ENCODE results near the gene ALPK1. TPM values are rescaled to one million over a fixed set of nuclear protein-coding genes. Genes with fewer than 3 reads are reported as not detected.

The ALPK1 gene
- total and polyA plus RNA-seq, 4 donors = 2.8 to 14.0 (median 4.7) TPM

DNA sequence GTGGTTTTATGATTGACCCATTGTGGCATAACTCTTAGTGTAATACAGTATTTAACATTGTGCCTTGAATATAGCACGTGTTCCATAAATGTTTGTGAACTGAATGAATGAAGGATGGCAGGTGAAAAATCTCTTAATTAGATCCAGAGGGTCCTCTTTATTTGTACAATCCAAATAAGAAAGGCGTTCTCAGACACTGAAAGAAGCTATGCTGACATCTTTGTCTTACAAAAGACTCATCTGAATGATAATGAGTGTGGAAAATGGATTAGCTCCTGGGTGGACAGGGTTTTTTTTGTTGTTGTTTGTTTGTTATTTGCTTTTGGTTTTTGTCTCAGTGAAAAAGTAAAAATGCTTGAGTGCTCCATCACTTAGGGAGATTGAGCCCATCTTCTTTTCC is 156.2 kb downstream of the ALPK1 start (continued):
- TF ChIP-seq CTCF (IDR thresholded peaks at IDR 0.05; ENCODE audit: low read depth, low read length, missing input control) = no peak
- TF ChIP-seq FOXA2 (IDR thresholded peaks at IDR 0.05) = no peak
- TF ChIP-seq, protein P1, sequence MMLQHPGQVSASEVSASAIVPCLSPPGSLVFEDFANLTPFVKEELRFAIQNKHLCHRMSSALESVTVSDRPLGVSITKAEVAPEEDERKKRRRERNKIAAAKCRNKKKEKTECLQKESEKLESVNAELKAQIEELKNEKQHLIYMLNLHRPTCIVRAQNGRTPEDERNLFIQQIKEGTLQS (IDR thresholded peaks at IDR 0.05) = no peak

DNA sequence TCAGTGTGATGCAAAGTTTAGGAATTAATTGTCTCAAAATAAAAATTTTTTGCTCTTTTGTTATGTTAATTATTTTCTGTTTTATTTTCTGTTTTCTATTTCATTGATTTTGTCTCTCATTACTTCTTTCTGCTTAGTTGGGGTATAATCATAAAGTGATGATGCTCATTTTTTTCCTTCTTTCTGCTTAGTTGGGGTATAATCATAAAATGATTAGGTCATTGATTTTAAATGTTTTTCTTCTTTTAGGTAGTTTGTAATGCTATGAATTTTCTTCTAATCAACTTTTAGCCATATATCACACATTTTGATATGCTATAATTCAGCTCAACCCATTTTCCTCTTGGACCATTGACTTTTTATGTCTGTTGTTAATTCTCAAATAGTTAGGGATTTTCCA is 175.1 kb downstream of the ALPK1 start:
- TF ChIP-seq RAD21 (IDR thresholded peaks at IDR 0.05) = no peak
- TF ChIP-seq, protein P1 (IDR thresholded peaks at IDR 0.05) = no peak
- Histone ChIP-seq H3K4me1 (ENCODE audit: control insufficient read depth in 4 of 4, insufficient read depth in 4 of 4, low read length in 3 of 4) (no peaks in the 10 kb centered on the region), H3K36me3 (ENCODE audit: control insufficient read depth in 4 of 4, insufficient read depth in 3 of 4, low read depth in 1 of 4, low read length in 3 of 4) (no peaks in the 10 kb centered on the region), H3K27ac (ENCODE audit: low read depth in 1 of 2, low read length in 2 of 2) (no peak overlapping the region), H3K4me3 (ENCODE audit: low read depth in 1 of 3, low read length in 3 of 3) (no peak overlapping the region), H3K27me3 (ENCODE audit: control insufficient read depth in 4 of 4, insufficient read depth in 4 of 4, low read length in 3 of 4) (peaks cover 0 to 3% (median 0%) of the 10 kb centered on the region in 4 donors), H3K9ac (ENCODE audit: low read depth in 1 of 2, low read length in 2 of 2) (no peak overlapping the region), H3K9me3 (ENCODE audit: control insufficient read depth in 4 of 4, low read length in 3 of 4) (no peaks in the 10 kb centered on the region)
- DNase-seq (ENCODE audit: low spot score) = no peak

- WGBS = 90% methylated on average over 2 of the region's 2 CpGs
- no peak overlapping the region for H3K27ac ChIP-seq (ENCODE audit: low read depth in 1 of 2, low read length in 2 of 2)
- TF ChIP-seq, protein P1 (IDR thresholded peaks at IDR 0.05) = no peak
- no peak overlapping the region for H3K4me3 ChIP-seq (ENCODE audit: low read depth in 1 of 3, low read length in 3 of 3)
- H3K36me3 ChIP-seq (ENCODE audit: control insufficient read depth in 4 of 4, insufficient read depth in 3 of 4, low read depth in 1 of 4, low read length in 3 of 4) = no peaks in the 10 kb centered on the region
- no peaks in the 10 kb centered on the region for H3K9me3 ChIP-seq (ENCODE audit: control insufficient read depth in 4 of 4, low read length in 3 of 4)
- peaks cover 0 to 3% (median 0%) of the 10 kb centered on the region in 4 donors for H3K27me3 ChIP-seq (ENCODE audit: control insufficient read depth in 4 of 4, insufficient read depth in 4 of 4, low read length in 3 of 4)
- H3K9ac ChIP-seq (ENCODE audit: low read depth in 1 of 2, low read length in 2 of 2) = no peak overlapping the region
- no peaks in the 10 kb centered on the region for H3K4me1 ChIP-seq (ENCODE audit: control insufficient read depth in 4 of 4, insufficient read depth in 4 of 4, low read length in 3 of 4)
- DNase-seq (ENCODE audit: low spot score) = no peak
Measured at GRCh38 chr4:112473985-112474384, 176.8 kb downstream of the ALPK1 start.

DNA sequence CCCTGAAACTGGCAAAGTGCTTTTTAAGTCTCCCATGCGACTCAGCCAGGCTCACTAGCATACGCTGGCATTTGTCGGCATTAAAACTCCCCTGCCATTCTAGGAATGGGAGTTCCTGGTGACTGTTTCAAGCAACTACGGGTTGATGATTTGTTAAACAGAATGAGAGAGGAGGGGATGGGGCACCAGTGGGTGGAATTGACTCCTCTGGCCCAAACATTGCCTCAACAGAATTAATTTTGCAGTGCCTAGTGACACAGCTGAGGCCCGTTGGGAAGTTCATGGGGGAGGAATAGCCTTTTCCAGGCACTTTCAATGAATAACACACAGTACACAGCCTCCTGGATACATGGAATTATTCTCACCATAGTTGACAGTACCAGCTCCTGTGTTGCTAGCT is 188.8 kb downstream of the ALPK1 start:
- no peak overlapping the region for H3K27ac ChIP-seq (ENCODE audit: low read depth in 1 of 2, low read length in 2 of 2)
- TF ChIP-seq FOXA1 (IDR thresholded peaks at IDR 0.05) (no peak), JUND (IDR thresholded peaks at IDR 0.05) (no peak), CTCF (IDR thresholded peaks at IDR 0.05; ENCODE audit: low read depth, low read length, missing input control) (no peak), HNF4A (conservative IDR thresholded peaks at IDR 0.05) (no peak), TAF1 (conservative IDR thresholded peaks at IDR 0.05) (no peak), GABPA (IDR thresholded peaks at IDR 0.05 in 1 of 2, conservative IDR thresholded peaks at IDR 0.05 in 1 of 2) (no peak), YY1 (IDR thresholded peaks at IDR 0.05) (no peak)
- TF ChIP-seq, protein P2, sequence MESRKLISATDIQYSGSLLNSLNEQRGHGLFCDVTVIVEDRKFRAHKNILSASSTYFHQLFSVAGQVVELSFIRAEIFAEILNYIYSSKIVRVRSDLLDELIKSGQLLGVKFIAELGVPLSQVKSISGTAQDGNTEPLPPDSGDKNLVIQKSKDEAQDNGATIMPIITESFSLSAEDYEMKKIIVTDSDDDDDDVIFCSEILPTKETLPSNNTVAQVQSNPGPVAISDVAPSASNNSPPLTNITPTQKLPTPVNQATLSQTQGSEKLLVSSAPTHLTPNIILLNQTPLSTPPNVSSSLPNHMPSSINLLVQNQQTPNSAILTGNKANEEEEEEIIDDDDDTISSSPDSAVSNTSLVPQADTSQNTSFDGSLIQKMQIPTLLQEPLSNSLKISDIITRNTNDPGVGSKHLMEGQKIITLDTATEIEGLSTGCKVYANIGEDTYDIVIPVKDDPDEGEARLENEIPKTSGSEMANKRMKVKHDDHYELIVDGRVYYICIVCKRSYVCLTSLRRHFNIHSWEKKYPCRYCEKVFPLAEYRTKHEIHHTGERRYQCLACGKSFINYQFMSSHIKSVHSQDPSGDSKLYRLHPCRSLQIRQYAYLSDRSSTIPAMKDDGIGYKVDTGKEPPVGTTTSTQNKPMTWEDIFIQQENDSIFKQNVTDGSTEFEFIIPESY (IDR thresholded peaks at IDR 0.05) = no peak
- TF ChIP-seq, protein P3, sequence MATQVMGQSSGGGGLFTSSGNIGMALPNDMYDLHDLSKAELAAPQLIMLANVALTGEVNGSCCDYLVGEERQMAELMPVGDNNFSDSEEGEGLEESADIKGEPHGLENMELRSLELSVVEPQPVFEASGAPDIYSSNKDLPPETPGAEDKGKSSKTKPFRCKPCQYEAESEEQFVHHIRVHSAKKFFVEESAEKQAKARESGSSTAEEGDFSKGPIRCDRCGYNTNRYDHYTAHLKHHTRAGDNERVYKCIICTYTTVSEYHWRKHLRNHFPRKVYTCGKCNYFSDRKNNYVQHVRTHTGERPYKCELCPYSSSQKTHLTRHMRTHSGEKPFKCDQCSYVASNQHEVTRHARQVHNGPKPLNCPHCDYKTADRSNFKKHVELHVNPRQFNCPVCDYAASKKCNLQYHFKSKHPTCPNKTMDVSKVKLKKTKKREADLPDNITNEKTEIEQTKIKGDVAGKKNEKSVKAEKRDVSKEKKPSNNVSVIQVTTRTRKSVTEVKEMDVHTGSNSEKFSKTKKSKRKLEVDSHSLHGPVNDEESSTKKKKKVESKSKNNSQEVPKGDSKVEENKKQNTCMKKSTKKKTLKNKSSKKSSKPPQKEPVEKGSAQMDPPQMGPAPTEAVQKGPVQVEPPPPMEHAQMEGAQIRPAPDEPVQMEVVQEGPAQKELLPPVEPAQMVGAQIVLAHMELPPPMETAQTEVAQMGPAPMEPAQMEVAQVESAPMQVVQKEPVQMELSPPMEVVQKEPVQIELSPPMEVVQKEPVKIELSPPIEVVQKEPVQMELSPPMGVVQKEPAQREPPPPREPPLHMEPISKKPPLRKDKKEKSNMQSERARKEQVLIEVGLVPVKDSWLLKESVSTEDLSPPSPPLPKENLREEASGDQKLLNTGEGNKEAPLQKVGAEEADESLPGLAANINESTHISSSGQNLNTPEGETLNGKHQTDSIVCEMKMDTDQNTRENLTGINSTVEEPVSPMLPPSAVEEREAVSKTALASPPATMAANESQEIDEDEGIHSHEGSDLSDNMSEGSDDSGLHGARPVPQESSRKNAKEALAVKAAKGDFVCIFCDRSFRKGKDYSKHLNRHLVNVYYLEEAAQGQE (IDR thresholded peaks at IDR 0.05) = no peak
- TF ChIP-seq, protein P1 (IDR thresholded peaks at IDR 0.05) = no peak
- TF ChIP-seq, protein P4, sequence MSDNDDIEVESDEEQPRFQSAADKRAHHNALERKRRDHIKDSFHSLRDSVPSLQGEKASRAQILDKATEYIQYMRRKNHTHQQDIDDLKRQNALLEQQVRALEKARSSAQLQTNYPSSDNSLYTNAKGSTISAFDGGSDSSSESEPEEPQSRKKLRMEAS (IDR thresholded peaks at IDR 0.05) = no peak

More for the DNA sequence above, 188.8 kb downstream of the ALPK1 start:
- 74% methylated on average over 5 of the region's 5 CpGs for WGBS
- no peak overlapping the region for H3K4me3 ChIP-seq (ENCODE audit: low read depth in 1 of 3, low read length in 3 of 3)
- no peaks in the 10 kb centered on the region for H3K4me1 ChIP-seq (ENCODE audit: control insufficient read depth in 4 of 4, insufficient read depth in 4 of 4, low read length in 3 of 4)
- no peak overlapping the region for H3K9ac ChIP-seq (ENCODE audit: low read depth in 1 of 2, low read length in 2 of 2)
- H3K9me3 ChIP-seq (ENCODE audit: control insufficient read depth in 4 of 4, low read length in 3 of 4) = peaks cover 0 to 10% (median 7%) of the 10 kb centered on the region in 4 donors
- no peaks in the 10 kb centered on the region for H3K36me3 ChIP-seq (ENCODE audit: control insufficient read depth in 4 of 4, insufficient read depth in 3 of 4, low read depth in 1 of 4, low read length in 3 of 4)
- H3K27me3 ChIP-seq (ENCODE audit: control insufficient read depth in 4 of 4, insufficient read depth in 4 of 4, low read length in 3 of 4) = peaks cover 0 to 10% (median 0%) of the 10 kb centered on the region in 4 donors
- no peak for DNase-seq (ENCODE audit: low spot score)
